SU-DHL-6 (cell line): ENCODE results near the gene C19orf53.
"Not testable (repeated sequence)": the region's sequence is repeated elsewhere in the genome, so short reads cannot be mapped to it uniquely, and the experiment has no call there.

Source experiments
- H2AFZ ChIP-seq: fragments of 200-600 bp; sonication (generic); 2 replicates; pipeline ENCODE4 v1.6.1; 2014; ENCODE audit warnings: low read depth, mild to moderate bottlenecking, moderate library complexity, mixed read lengths, antibody characterized with exemption, low read length; ENCODE audit not compliant: severe bottlenecking
- H3F3A ChIP-seq: fragments of 200-600 bp; shearing (Covaris generic); 2 replicates; pipeline ENCODE4 v1.6.0; 2016; ENCODE audit warnings: antibody characterized with exemption, mild to moderate bottlenecking; ENCODE audit not compliant: insufficient read depth
- H3K27ac ChIP-seq: fragments of 200-600 bp; sonication (generic); 2 replicates; pipeline ENCODE4 v1.5.1; 2016; ENCODE audit warnings: low read depth, mild to moderate bottlenecking, low read length, moderate library complexity, mixed read lengths
- H3K27me3 ChIP-seq: fragments of 200-600 bp; sonication (generic), shearing (Covaris generic); 2 replicates; pipeline ENCODE4 v1.6.0; 2014; ENCODE audit warnings: mild to moderate bottlenecking, low read length
- H3K36me3 ChIP-seq: fragments of 200-600 bp; sonication (generic); 2 replicates; pipeline ENCODE4 v1.6.1; 2014; ENCODE audit warnings: mild to moderate bottlenecking, low read length, mixed read lengths
- H3K4me2 ChIP-seq: fragments of 300-600, 200-600 bp; shearing (Covaris generic), sonication (generic); 2 replicates; pipeline ENCODE4 v1.6.0; 2014; ENCODE audit warnings: low read length, low read depth, mild to moderate bottlenecking; ENCODE audit not compliant: poor library complexity, severe bottlenecking
- H3K4me3 ChIP-seq: fragments of 200-600 bp; sonication (generic); 2 replicates; pipeline ENCODE4 v1.5.1; 2014; ENCODE audit warnings: antibody characterized with exemption, low read length, mild to moderate bottlenecking, mixed read lengths; ENCODE audit not compliant: insufficient read depth, poor library complexity, severe bottlenecking
- H3K79me2 ChIP-seq: fragments of 200-600 bp; sonication (generic); 2 replicates; pipeline ENCODE4 v1.6.1; 2014; ENCODE audit warnings: mild to moderate bottlenecking, low read length, moderate library complexity; ENCODE audit not compliant: insufficient read depth
- H3K9ac ChIP-seq: fragments of 200-600 bp; sonication (generic); 2 replicates; pipeline ENCODE4 v1.7.0; 2014; ENCODE audit warnings: mild to moderate bottlenecking, low read length
- H3K9me2 ChIP-seq: fragments of 200-600 bp; sonication (generic); replicated peaks from 2 replicates; pipeline ENCODE4 v1.6.1; 2014; ENCODE audit warnings: low read length; ENCODE audit not compliant: insufficient read depth
- H3K9me3 ChIP-seq: fragments of 200-600 bp; sonication (generic); 2 replicates; pipeline ENCODE4 v1.6.1; 2014; ENCODE audit warnings: low read length, mixed read lengths; ENCODE audit not compliant: insufficient read depth
- H4K20me1 ChIP-seq: fragments of 200-600 bp; sonication (generic); 2 replicates; pipeline ENCODE4 v1.6.1; 2014; ENCODE audit warnings: low read depth, mild to moderate bottlenecking, antibody characterized with exemption, low read length, moderate library complexity, mixed read lengths
- EZH2phosphoT487 ChIP-seq: fragments of 200-600 bp; sonication (generic), shearing (Covaris generic); conservative IDR thresholded peaks from 2 replicates; pipeline ENCODE4 v1.6.1; 2018; ENCODE audit warnings: mild to moderate bottlenecking, antibody characterized with exemption, low read length, moderate library complexity, mixed read lengths
- TF ChIP-seq, protein P1 (sequence below): fragments of 200-600 bp; sonication (generic); IDR thresholded peaks from one replicate; pipeline ENCODE4 v1.5.1; 2017; ENCODE audit warnings: antibody characterized with exemption, mild to moderate bottlenecking, low read length, moderate library complexity; ENCODE audit not compliant: insufficient read depth, poor library complexity, severe bottlenecking

C19orf53 gene

GRCh38 chr19:13751436-13751835 is 22.8 kb upstream of the C19orf53 start:
- no peak overlapping the region for H2AFZ ChIP-seq
- no peak overlapping the region for H3K4me3 ChIP-seq
- H3K27me3 ChIP-seq: no peaks in the 10 kb centered on the region
- no peak overlapping the region for H3K4me2 ChIP-seq
- H3K9ac ChIP-seq: no peak overlapping the region
- H3F3A ChIP-seq: peaks cover 6% of the 10 kb centered on the region
- H4K20me1 ChIP-seq: no peaks in the 10 kb centered on the region
- no peaks in the 10 kb centered on the region for H3K9me3 ChIP-seq
- H3K27ac ChIP-seq: no peak overlapping the region
- H3K79me2 ChIP-seq: peaks cover 19% of the 10 kb centered on the region; the same call in 1 of the 2 replicates
- H3K36me3 ChIP-seq: 0 out of 2 replicates have a peak, but pooled peaks cover 3% of the 10 kb centered on the region
- no peaks in the 10 kb centered on the region for H3K9me2 ChIP-seq
- TF ChIP-seq, protein P1, sequence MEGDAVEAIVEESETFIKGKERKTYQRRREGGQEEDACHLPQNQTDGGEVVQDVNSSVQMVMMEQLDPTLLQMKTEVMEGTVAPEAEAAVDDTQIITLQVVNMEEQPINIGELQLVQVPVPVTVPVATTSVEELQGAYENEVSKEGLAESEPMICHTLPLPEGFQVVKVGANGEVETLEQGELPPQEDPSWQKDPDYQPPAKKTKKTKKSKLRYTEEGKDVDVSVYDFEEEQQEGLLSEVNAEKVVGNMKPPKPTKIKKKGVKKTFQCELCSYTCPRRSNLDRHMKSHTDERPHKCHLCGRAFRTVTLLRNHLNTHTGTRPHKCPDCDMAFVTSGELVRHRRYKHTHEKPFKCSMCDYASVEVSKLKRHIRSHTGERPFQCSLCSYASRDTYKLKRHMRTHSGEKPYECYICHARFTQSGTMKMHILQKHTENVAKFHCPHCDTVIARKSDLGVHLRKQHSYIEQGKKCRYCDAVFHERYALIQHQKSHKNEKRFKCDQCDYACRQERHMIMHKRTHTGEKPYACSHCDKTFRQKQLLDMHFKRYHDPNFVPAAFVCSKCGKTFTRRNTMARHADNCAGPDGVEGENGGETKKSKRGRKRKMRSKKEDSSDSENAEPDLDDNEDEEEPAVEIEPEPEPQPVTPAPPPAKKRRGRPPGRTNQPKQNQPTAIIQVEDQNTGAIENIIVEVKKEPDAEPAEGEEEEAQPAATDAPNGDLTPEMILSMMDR: no peak
- no peak for TF ChIP-seq EZH2phosphoT487

- H3K9me3 ChIP-seq, H3K9me2 ChIP-seq, H3F3A ChIP-seq, H3K36me3 ChIP-seq, H3K27me3 ChIP-seq, H4K20me1 ChIP-seq, H3K4me3 ChIP-seq, H3K27ac ChIP-seq, H3K4me2 ChIP-seq, H2AFZ ChIP-seq, H3K9ac ChIP-seq: not testable (repeated sequence)
- peaks cover 11% of the 10 kb centered on the region; the same call in 1 of the 2 replicates for H3K79me2 ChIP-seq
Measured at GRCh38 chr19:13753622-13754021, 20.6 kb upstream of the C19orf53 start.

DNA sequence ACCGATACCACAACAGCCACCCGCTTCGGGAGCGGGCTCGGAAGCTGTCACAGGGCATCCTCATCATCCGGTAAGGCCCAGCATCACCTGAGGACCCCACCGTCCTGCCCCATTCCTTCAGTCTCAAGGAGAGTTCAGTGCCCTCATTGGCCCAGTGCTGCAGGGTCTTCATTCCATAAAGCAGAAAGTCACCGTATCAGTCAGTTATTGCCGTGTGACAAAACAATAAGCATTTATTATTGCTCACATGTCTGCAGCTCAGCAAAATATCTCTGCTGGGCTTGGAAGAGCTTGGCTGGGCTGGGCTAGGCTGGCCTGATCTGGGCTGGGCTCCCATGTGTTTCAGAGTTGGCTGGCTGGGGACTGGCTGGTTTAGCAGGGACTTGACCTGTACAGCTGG is 18.0 kb upstream of the C19orf53 start:
- H3K9me3 ChIP-seq: no peaks in the 10 kb centered on the region
- H3K9ac ChIP-seq: no peak overlapping the region
- no peaks in the 10 kb centered on the region for H3F3A ChIP-seq
- H3K79me2 ChIP-seq: no peaks in the 10 kb centered on the region
- H3K27me3 ChIP-seq: no peaks in the 10 kb centered on the region
- no peaks in the 10 kb centered on the region for H3K9me2 ChIP-seq
- H3K36me3 ChIP-seq: 0 out of 2 replicates have a peak, but pooled peaks cover 5% of the 10 kb centered on the region
- H3K27ac ChIP-seq: no peak overlapping the region
- no peak overlapping the region for H3K4me3 ChIP-seq
- no peak for TF ChIP-seq EZH2phosphoT487
- TF ChIP-seq, protein P1: no peak
- H3K4me2 ChIP-seq: no peak overlapping the region
- H2AFZ ChIP-seq: no peak overlapping the region
- no peaks in the 10 kb centered on the region for H4K20me1 ChIP-seq

DNA sequence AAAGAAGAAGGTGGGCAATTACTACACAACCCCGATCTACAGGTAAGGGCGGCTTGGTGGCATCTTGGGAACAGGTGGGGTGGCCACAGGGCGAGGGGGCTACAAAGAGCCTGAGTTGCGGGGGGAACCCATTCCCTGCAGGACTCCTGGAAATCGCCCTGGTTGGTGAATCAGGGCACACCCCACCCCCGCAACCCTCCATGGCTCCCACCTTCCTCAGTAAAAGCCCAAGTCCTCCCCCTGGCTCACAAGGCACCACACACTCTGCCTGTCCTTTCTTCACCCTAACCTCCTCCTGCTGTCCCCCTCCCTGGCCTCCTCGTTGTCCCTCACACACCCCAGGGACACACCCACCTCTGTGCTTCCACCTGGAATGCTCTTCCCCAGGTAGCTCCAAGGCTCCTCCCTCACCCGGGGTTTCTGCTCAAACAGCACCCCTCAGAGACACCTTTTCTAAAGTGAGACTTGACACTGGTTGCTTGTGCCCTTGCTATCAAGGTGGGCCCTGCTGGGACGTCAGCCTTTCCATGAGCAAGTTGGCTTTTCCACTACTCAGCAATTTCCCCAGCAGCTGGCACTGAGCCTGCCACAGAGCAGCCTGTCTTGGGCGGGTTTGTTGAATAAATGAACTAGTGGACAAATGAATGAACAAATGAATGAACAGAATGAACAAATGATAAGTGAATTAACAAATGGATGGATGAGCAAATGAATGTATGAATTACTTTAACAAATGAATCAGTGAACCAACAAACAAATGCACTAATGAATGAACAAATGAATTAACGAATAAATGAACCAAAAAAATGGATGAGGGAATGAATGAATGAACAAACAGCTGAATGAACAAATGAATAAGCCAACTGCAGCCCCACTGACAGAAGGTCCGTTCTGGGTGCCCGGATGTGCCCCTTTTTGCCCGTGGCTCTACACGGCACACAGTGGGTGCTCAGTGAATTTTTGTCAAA is 16.2 kb upstream of the C19orf53 start:
- no peaks in the 10 kb centered on the region for H3K27me3 ChIP-seq
- no peaks in the 10 kb centered on the region for H3F3A ChIP-seq
- no peak overlapping the region for H3K27ac ChIP-seq
- H4K20me1 ChIP-seq: no peaks in the 10 kb centered on the region
- H3K4me2 ChIP-seq: no peak overlapping the region
- H3K36me3 ChIP-seq: 0 out of 2 replicates have a peak, but pooled peaks cover 5% of the 10 kb centered on the region
- H3K79me2 ChIP-seq: no peaks in the 10 kb centered on the region
- no peaks in the 10 kb centered on the region for H3K9me2 ChIP-seq
- TF ChIP-seq, protein P1: no peak
- no peak for TF ChIP-seq EZH2phosphoT487
- no peak overlapping the region for H2AFZ ChIP-seq
- no peak overlapping the region for H3K9ac ChIP-seq
- H3K4me3 ChIP-seq: no peak overlapping the region
- H3K9me3 ChIP-seq: no peaks in the 10 kb centered on the region
